Small intestine (tissue), 7 donors: ENCODE data around the gene PIK3R6. TPM values are rescaled to one million over a fixed set of nuclear protein-coding genes. Genes with fewer than 3 reads are reported as not detected.
A peak's percentile ranks its signal among the peaks of the same experiment; 100 is the strongest.
"Not testable (repeated sequence)": the region's sequence is repeated elsewhere in the genome, so short reads cannot be mapped to it uniquely, and the experiment has no call there.

Experiments
- DNase-seq, 2 donors: peaks; one replicate each; pipeline versions ENCODE4 v3.0.0 to v3.0.0-alpha.2; 2013
- FAIRE-seq: peaks from 2 replicates; lab custom pipeline; 2012; peaks lifted over from hg19 to GRCh38; lab: Jason Lieb, UNC
- H3K27ac ChIP-seq, 3 donors: one replicate each; pipeline ENCODE4 v1.5.1; 2013; ENCODE audit warnings: low read length in 2 of 3, mild to moderate bottlenecking in 2 of 3, control low read depth in 1 of 3, inconsistent platforms in 1 of 3, low read depth in 1 of 3, moderate library complexity in 1 of 3
- H3K27me3 ChIP-seq, 3 donors: one replicate each; pipeline ENCODE4 v1.6.1; 2013; ENCODE audit warnings: low read length in 3 of 3, inconsistent platforms in 1 of 3; ENCODE audit not compliant: control insufficient read depth in 3 of 3, insufficient read depth in 3 of 3
- H3K36me3 ChIP-seq, 3 donors: one replicate each; pipeline ENCODE4 v1.6.1; 2013; ENCODE audit warnings: low read length in 3 of 3, inconsistent platforms in 1 of 3, low read depth in 1 of 3, mild to moderate bottlenecking in 1 of 3, moderate library complexity in 1 of 3; ENCODE audit not compliant: control insufficient read depth in 3 of 3, insufficient read depth in 2 of 3
- H3K4me1 ChIP-seq, 3 donors: one replicate each; pipeline ENCODE4 v1.6.1; 2013; ENCODE audit warnings: low read length in 2 of 3, inconsistent platforms in 1 of 3, low read depth in 1 of 3, mild to moderate bottlenecking in 1 of 3, moderate library complexity in 1 of 3; ENCODE audit not compliant: control insufficient read depth in 3 of 3, insufficient read depth in 2 of 3
- H3K4me3 ChIP-seq, 3 donors: one replicate each; pipeline ENCODE4 v1.5.1; 2013; ENCODE audit warnings: low read length in 3 of 3, control low read depth in 1 of 3, inconsistent platforms in 1 of 3, low read depth in 1 of 3, mild to moderate bottlenecking in 1 of 3, moderate library complexity in 1 of 3
- H3K9me3 ChIP-seq, 2 donors: one replicate each; pipeline ENCODE4 v1.6.1; 2013; ENCODE audit warnings: low read depth in 1 of 2, low read length in 1 of 2; ENCODE audit not compliant: control insufficient read depth in 2 of 2, insufficient read depth in 1 of 2
- WGBS, 3 donors: extraction: QIAGEN DNeasy Blood & Tissue Kit; methylation state at CpG; one replicate each; pipeline ENCODE4 v1.1.7; 2013; 5-methylcytosine and 5-hydroxymethylcytosine counted together
- polyA plus RNA-seq, 4 donors: library from polyadenylated mRNA; stranded (reverse) in 3 of 4; unstranded in 1 of 4; fragments of 200-250 nt in 3 of 4; fragments of 120-200 nt in 1 of 4; gene quantifications; one replicate each; pipeline versions ENCODE4 v1.2.1 to v1.2.3, GENCODE V29; 2013
- donor health status: healthy with polysubstance abuse.
- donor health status: control.
- donor health status: control.
- donor health status: Bipolar disorder and iron deficiency.
- donor health status: healthy.

The PIK3R6 gene
- polyA plus RNA-seq, 4 donors, result 0.25 to 1.9 (median 0.54) TPM; not detected in 1

GRCh38 chr17:8856205-8856603, 11.3 kb downstream of the PIK3R6 start:
- not testable (repeated sequence) for H3K27ac ChIP-seq, FAIRE-seq, DNase-seq, H3K36me3 ChIP-seq, H3K4me1 ChIP-seq, H3K27me3 ChIP-seq, H3K4me3 ChIP-seq, H3K9me3 ChIP-seq
- 68 to 81% (median 70%) methylated on average over 6 of the region's 6 CpGs for WGBS, 3 donors

GRCh38 chr17:8855477-8856204, 11.8 kb downstream of the PIK3R6 start:
- Histone ChIP-seq H3K9me3 (no peaks in the 10 kb centered on the region), H3K4me3 (no peak overlapping the region), H3K27me3 (peaks cover 0 to 4% (median 0%) of the 10 kb centered on the region in 3 donors), H3K27ac (no peak overlapping the region), H3K4me1 (no peaks in the 10 kb centered on the region), H3K36me3 (no peaks in the 10 kb centered on the region)
- DNase-seq (no peak), FAIRE-seq (no peak)
- WGBS, 3 donors, result 64 to 75% (median 71%) methylated on average over 17 of the region's 17 CpGs

- no peak for FAIRE-seq
- Histone ChIP-seq H3K4me3 (no peak overlapping the region), H3K4me1 (no peaks in the 10 kb centered on the region), H3K36me3 (no peaks in the 10 kb centered on the region), H3K27me3 (no peaks in the 10 kb centered on the region), H3K27ac (no peak overlapping the region), H3K9me3 (no peaks in the 10 kb centered on the region)
- 80 to 85% (median 81%) methylated on average over 5 of the region's 5 CpGs for WGBS, 3 donors
- DNase-seq, result no peak
Measured at GRCh38 chr17:8851600-8851999, 15.9 kb downstream of the PIK3R6 start.

GRCh38 chr17:8849311-8850041, 18.0 kb downstream of the PIK3R6 start:
- Histone ChIP-seq H3K36me3 (no peaks in the 10 kb centered on the region), H3K4me1 (no peaks in the 10 kb centered on the region), H3K9me3 (no peaks in the 10 kb centered on the region), H3K4me3 (no peak overlapping the region), H3K27ac (no peak overlapping the region), H3K27me3 (no peaks in the 10 kb centered on the region)
- WGBS, 3 donors, result 71 to 77% (median 73%) methylated on average over 4 of the region's 4 CpGs
- no peak for FAIRE-seq
- no peak for DNase-seq

- H3K36me3 ChIP-seq, result no peaks in the 10 kb centered on the region
- H3K27me3 ChIP-seq, result no peaks in the 10 kb centered on the region
- no peaks in the 10 kb centered on the region for H3K9me3 ChIP-seq
- H3K4me1 ChIP-seq, result no peaks in the 10 kb centered on the region
- WGBS, 3 donors, result 84 to 96% (median 90%) methylated on average over 2 of the region's 2 CpGs
- no peak overlapping the region for H3K4me3 ChIP-seq
- no peak for DNase-seq
- FAIRE-seq, result no peak
- H3K27ac ChIP-seq, result no peak overlapping the region
Measured at GRCh38 chr17:8847891-8848290, 19.6 kb downstream of the PIK3R6 start.

- Histone ChIP-seq H3K27me3 (no peaks in the 10 kb centered on the region), H3K9me3 (no peaks in the 10 kb centered on the region), H3K27ac (no peak overlapping the region), H3K36me3 (no peaks in the 10 kb centered on the region), H3K4me3 (no peak overlapping the region), H3K4me1 (no peaks in the 10 kb centered on the region)
- DNase-seq (peak; percentile 16 to 19), FAIRE-seq (no peak)
Measured at GRCh38 chr17:8846768-8847211, 20.7 kb downstream of the PIK3R6 start.

- H3K4me3 ChIP-seq, result no peak overlapping the region
- FAIRE-seq (no peak), DNase-seq (no peak)
- 82 to 85% (median 82%) methylated on average over 9 of the region's 9 CpGs for WGBS, 3 donors
- no peaks in the 10 kb centered on the region for H3K4me1 ChIP-seq
- H3K27ac ChIP-seq, result no peak overlapping the region
- H3K9me3 ChIP-seq, result no peaks in the 10 kb centered on the region
- no peaks in the 10 kb centered on the region for H3K27me3 ChIP-seq
- H3K36me3 ChIP-seq, result no peaks in the 10 kb centered on the region
Measured at GRCh38 chr17:8844229-8845218, 22.9 kb downstream of the PIK3R6 start.

- Histone ChIP-seq H3K36me3 (no peaks in the 10 kb centered on the region), H3K27ac (no peak overlapping the region), H3K9me3 (no peaks in the 10 kb centered on the region), H3K27me3 (no peaks in the 10 kb centered on the region), H3K4me3 (no peak overlapping the region), H3K4me1 (no peaks in the 10 kb centered on the region)
- DNase-seq (no peak), FAIRE-seq (no peak)
- WGBS, 3 donors, result 45 to 70% (median 53%) methylated on average over 2 of the region's 2 CpGs
Measured at GRCh38 chr17:8843344-8843743, 24.1 kb downstream of the PIK3R6 start.
